ENCODE measurements around the gene PTGES3.
"Not testable (repeated sequence)": the region's sequence is repeated elsewhere in the genome, so short reads cannot be mapped to it uniquely, and the experiment has no call there.

PTGES3 gene

GRCh38 chr12:56709759-56710376 lies 21.8 kb upstream of the PTGES3 start:
- no peak for DNase-seq (ENCODE audit: low read depth in 2 of 2)

- not testable (repeated sequence) for DNase-seq (ENCODE audit: low read depth in 2 of 2)
Observed at GRCh38 chr12:56704522-56704921, 16.4 kb upstream of the PTGES3 start.

GRCh38 chr12:56699020-56699661 lies 11.1 kb upstream of the PTGES3 start:
- DNase-seq (ENCODE audit: low read depth in 2 of 2): no peak

GRCh38 chr12:56695327-56696101 lies 7.4 kb upstream of the PTGES3 start:
- no peak for DNase-seq (ENCODE audit: low read depth in 2 of 2)

- DNase-seq (ENCODE audit: low read depth in 2 of 2): no peak
Observed at GRCh38 chr12:56694161-56694560, 6.1 kb upstream of the PTGES3 start.

- no peak for DNase-seq (ENCODE audit: low read depth in 2 of 2)
Observed at GRCh38 chr12:56688846-56689109, 694 bp upstream of the PTGES3 start.

GRCh38 chr12:56687223-56688128 lies 608 bp downstream of the PTGES3 start:
- peak; percentile 26 to 33 for DNase-seq (ENCODE audit: low read depth in 2 of 2)

- DNase-seq (ENCODE audit: low read depth in 2 of 2): no peak
Observed at GRCh38 chr12:56684745-56685359, 3.2 kb downstream of the PTGES3 start.

GRCh38 chr12:56682323-56682722 lies 5.8 kb downstream of the PTGES3 start:
- DNase-seq (ENCODE audit: low read depth in 2 of 2): no peak

GRCh38 chr12:56679883-56680575 lies 8.1 kb downstream of the PTGES3 start:
- DNase-seq (ENCODE audit: low read depth in 2 of 2): no peak

GRCh38 chr12:56678852-56679251 lies 9.2 kb downstream of the PTGES3 start:
- DNase-seq (ENCODE audit: low read depth in 2 of 2): no peak

- DNase-seq (ENCODE audit: low read depth in 2 of 2): no peak
Observed at GRCh38 chr12:56677680-56678079, 10.4 kb downstream of the PTGES3 start.

- no peak for DNase-seq (ENCODE audit: low read depth in 2 of 2)
Observed at GRCh38 chr12:56676851-56677580, 11.1 kb downstream of the PTGES3 start.

GRCh38 chr12:56671608-56672007 lies 16.5 kb downstream of the PTGES3 start:
- DNase-seq (ENCODE audit: low read depth in 2 of 2): no peak

- DNase-seq (ENCODE audit: low read depth in 2 of 2): no peak
Observed at GRCh38 chr12:56670836-56671235, 17.2 kb downstream of the PTGES3 start.

- no peak for DNase-seq (ENCODE audit: low read depth in 2 of 2)
Observed at GRCh38 chr12:56668197-56668457, 20.0 kb downstream of the PTGES3 start.

GRCh38 chr12:56661979-56662638 lies 26.0 kb downstream of the PTGES3 start:
- no peak for DNase-seq (ENCODE audit: low read depth in 2 of 2)

- DNase-seq (ENCODE audit: low read depth in 2 of 2): no peak
Observed at GRCh38 chr12:56661560-56661959, 26.5 kb downstream of the PTGES3 start.

- DNase-seq (ENCODE audit: low read depth in 2 of 2): no peak
Observed at GRCh38 chr12:56658921-56659320, 29.2 kb downstream of the PTGES3 start.
